GM18951 (cell line): ENCODE measurements around the gene ZFHX3.

Source experiments
- POLR2A ChIP-seq: IDR thresholded peaks from 4 replicates; pipeline ENCODE4 v1.6.1; 2011; ENCODE audit warnings: mild to moderate bottlenecking; ENCODE audit not compliant: insufficient read length, insufficient read depth; ENCODE audit errors: extremely low read depth
- in situ Hi-C: fragments of 300-500 bp; cut with MboI; formaldehyde crosslinking; loops from one replicate; pipeline ENCODE4 v1.12.0; 2022; ENCODE audit warnings: low sequenced_read_pairs, mixed read lengths, inconsistent platforms; ENCODE audit not compliant: unreplicated experiment

The ZFHX3 gene

DNA sequence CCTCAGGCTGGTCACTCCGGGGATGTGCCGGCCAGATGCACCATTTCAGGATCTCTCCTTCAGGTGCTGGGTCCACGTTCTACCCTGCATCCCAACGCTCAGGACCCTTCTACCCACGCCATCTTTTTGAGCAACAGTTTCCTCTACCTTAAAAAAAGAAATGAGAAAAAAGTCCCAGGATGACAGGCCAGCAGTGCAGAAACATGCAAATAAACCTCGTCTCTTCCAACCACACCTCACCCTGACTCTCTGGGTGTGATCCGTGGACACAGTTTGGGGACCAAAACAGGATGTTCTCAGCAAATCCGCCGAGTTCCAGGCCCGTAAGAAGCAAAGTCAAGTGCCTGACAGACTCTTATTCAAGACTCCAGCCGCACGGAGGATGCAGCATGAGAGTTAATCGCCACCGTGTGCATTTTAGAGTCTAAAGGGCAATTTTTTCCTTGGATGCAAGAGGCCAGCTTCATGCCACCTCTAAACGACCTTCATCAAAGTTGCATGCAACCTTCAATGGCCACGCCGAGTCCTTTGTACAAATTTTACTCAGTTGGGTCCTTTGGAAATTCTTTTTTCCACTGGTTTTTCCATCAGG lies 99.6 kb downstream of the ZFHX3 start:
- TF ChIP-seq POLR2A: no peak
- in situ Hi-C loops: no loop called here

- in situ Hi-C loops: no loop called here
These were observed 100.3 kb downstream of the ZFHX3 start for GRCh38 chr16:72947379-72948237.

GRCh38 chr16:72946474-72947194 lies 101.3 kb downstream of the ZFHX3 start:
- TF ChIP-seq POLR2A: no peak
- in situ Hi-C loops: no loop called here

More at GRCh38 chr16:72947379-72948237, 100.3 kb downstream of the ZFHX3 start:
- no peak for TF ChIP-seq POLR2A

- in situ Hi-C loops: no loop called here
- no peak for TF ChIP-seq POLR2A
These were observed 101.9 kb downstream of the ZFHX3 start for GRCh38 chr16:72946063-72946462.

DNA sequence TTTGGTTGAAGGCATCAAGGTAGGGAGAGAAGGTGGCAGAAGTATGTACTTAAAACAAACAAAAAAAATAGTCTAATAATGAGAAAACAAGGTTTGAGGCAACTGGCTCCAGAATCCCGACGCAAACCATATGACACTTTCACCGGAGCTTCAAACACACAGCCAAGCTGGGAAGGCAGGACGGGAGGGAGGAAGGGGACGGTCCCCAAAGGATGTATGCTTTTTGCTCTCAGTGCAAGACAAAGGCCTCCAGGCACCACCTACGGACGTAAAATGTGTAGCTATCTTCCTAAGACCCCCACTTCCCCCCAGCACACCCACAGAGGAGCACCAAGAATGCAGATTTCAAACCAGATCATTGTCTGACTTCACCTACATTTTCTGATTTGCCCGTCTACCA lies 102.3 kb downstream of the ZFHX3 start:
- in situ Hi-C loops: no loop called here
- no peak for TF ChIP-seq POLR2A

DNA sequence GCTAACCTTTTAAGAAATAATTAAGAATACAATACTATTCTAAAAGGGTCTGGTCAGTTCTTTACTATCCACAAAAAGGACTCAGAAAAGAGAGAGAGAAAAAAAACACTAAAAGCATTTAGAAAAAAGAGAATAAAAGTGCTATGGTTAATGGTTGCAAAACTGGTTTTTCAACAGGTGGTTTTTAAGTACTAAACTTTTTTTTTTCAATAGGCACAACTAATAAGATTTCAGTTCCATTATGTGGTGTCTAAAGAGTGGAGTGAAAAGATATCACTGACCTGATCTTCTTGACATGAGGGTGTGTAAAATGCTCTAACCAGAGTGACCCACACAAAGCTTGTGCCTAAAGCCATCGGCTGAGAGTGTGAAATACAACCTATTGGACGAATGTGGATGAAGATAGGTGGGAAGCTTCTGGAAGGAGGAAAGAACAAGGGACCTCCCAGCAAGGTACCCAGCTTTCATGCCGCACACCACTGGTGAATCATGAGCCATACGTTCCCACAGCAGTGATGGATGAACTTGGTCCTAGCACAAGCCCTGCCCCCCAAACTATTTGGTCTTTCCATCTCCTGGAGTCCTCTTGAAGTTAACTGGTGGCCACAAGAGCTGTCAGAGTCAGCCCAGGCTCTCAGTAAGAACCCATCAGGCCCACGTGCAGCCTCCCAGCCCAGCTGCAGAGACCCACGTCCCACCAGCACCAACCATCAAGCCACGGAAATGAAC lies 103.0 kb downstream of the ZFHX3 start:
- TF ChIP-seq POLR2A: no peak
- in situ Hi-C loops: no loop called here

- no peak for TF ChIP-seq POLR2A
- in situ Hi-C loops: no loop called here
These were observed 105.9 kb downstream of the ZFHX3 start for GRCh38 chr16:72942021-72942420.

DNA sequence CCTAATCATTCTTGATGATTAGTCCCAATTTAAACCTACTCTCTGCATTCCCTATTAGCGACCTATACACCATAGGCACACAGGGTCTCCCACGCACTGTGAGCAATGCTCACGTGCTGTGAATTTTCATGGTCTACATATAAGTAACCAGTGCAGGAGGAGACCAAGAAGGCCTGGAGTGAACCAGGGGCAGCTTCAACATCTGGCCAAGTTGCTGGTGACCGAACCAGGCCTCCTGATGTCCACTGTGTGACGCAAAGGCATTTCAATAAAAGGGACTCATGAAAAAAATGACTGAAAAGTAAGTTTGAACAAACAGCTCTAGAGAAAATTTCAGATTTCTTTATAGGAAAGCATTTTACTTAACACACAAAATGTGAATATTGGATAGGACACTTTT lies 107.0 kb downstream of the ZFHX3 start:
- in situ Hi-C loops: no loop called here
- TF ChIP-seq POLR2A: no peak

- TF ChIP-seq POLR2A: no peak
- in situ Hi-C loops: no loop called here
These were observed 108.7 kb downstream of the ZFHX3 start for GRCh38 chr16:72939247-72939646.

GRCh38 chr16:72938795-72939164 lies 109.1 kb downstream of the ZFHX3 start:
- in situ Hi-C loops: no loop called here

DNA sequence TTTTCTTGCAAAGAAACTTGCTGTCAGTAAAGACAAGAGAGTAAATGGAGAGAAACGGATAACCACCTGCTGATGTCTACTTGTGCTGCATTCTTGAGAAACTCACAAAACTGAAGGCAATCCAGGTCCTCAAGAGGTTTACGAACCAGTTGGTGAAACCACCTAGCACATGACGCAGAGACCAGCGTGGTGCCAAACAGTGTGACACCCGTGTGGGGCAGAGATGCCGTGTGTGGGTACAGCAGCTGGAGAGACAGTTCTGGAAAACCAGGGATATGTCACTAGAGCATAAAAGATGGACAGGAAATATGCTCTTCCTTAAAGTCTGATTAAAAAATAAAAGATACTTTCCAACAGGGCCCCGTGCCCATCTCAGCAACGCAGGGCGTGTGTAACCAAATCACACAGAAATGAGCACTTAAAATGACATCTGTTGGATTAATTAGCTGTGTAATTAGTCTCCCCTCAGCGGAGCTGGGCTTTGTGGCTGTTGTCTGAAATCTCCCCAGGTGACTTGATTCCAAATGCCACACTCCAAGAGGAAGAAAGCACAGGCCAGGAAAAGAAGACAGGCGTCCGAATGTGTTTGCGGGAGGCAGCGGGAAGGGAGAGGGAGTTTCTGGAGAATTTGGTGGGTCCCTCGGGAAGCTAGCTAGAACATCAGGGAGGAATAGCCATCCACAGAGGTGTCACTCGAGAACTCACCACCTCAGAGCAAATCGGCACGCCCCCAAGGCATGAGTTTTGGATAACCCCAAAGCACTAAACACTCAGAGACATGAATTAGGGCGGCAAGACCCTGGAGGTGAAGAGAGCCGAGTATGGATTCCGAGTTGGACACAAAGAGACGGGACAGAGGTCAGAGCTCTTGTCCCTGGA lies 109.8 kb downstream of the ZFHX3 start:
- in situ Hi-C loops: no loop called here
- TF ChIP-seq POLR2A: no peak

More at GRCh38 chr16:72938795-72939164, 109.1 kb downstream of the ZFHX3 start:
- TF ChIP-seq POLR2A: no peak

GRCh38 chr16:72937360-72937759 lies 110.6 kb downstream of the ZFHX3 start:
- no peak for TF ChIP-seq POLR2A
- in situ Hi-C loops: no loop called here

- TF ChIP-seq POLR2A: no peak
- in situ Hi-C loops: no loop called here
These were observed 111.5 kb downstream of the ZFHX3 start for GRCh38 chr16:72936408-72936807.
